Measurements from ENCODE around the gene CD109.

- peak; percentile 75 to 83 (median 79) for TF ChIP-seq CTCF (IDR thresholded peaks at IDR 0.05)
- no peak for TF ChIP-seq POLR2A (IDR thresholded peaks at IDR 0.05)
- no peak for TF ChIP-seq EP300 (IDR thresholded peaks at IDR 0.05)
These were observed 37.1 kb downstream of the CD109 start for GRCh38 chr6:73732845-73733675.
